AG10803 (cell line): Measurements from ENCODE around the gene TUT1.
"Not testable (repeated sequence)": the region's sequence is repeated elsewhere in the genome, so short reads cannot be mapped to it uniquely, and the experiment has no call there.

ENCODE experiments used
- DNase-seq: peaks from one replicate; pipeline ENCODE4 v3.0.0; 2010; ENCODE audit warnings: low read depth
- H3K4me3 ChIP-seq: 2 replicates; pipeline ENCODE4 v1.5.1; 2011; ENCODE audit warnings: mild to moderate bottlenecking, low read length, control low read depth
- TF ChIP-seq, protein P1 (sequence below): conservative IDR thresholded peaks from 2 replicates; pipeline ENCODE4 v1.5.1; 2011; ENCODE audit warnings: mild to moderate bottlenecking, low read length, control low read depth, inconsistent platforms

TUT1 gene

GRCh38 chr11:62567018-62567633 lies 24.2 kb downstream of the TUT1 start:
- no peak overlapping the region for H3K4me3 ChIP-seq
- no peak for DNase-seq
- TF ChIP-seq, protein P1, sequence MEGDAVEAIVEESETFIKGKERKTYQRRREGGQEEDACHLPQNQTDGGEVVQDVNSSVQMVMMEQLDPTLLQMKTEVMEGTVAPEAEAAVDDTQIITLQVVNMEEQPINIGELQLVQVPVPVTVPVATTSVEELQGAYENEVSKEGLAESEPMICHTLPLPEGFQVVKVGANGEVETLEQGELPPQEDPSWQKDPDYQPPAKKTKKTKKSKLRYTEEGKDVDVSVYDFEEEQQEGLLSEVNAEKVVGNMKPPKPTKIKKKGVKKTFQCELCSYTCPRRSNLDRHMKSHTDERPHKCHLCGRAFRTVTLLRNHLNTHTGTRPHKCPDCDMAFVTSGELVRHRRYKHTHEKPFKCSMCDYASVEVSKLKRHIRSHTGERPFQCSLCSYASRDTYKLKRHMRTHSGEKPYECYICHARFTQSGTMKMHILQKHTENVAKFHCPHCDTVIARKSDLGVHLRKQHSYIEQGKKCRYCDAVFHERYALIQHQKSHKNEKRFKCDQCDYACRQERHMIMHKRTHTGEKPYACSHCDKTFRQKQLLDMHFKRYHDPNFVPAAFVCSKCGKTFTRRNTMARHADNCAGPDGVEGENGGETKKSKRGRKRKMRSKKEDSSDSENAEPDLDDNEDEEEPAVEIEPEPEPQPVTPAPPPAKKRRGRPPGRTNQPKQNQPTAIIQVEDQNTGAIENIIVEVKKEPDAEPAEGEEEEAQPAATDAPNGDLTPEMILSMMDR = no peak

GRCh38 chr11:62566247-62566646 lies 25.1 kb downstream of the TUT1 start:
- no peak overlapping the region for H3K4me3 ChIP-seq
- TF ChIP-seq, protein P1 = no peak
- DNase-seq = no peak

DNA sequence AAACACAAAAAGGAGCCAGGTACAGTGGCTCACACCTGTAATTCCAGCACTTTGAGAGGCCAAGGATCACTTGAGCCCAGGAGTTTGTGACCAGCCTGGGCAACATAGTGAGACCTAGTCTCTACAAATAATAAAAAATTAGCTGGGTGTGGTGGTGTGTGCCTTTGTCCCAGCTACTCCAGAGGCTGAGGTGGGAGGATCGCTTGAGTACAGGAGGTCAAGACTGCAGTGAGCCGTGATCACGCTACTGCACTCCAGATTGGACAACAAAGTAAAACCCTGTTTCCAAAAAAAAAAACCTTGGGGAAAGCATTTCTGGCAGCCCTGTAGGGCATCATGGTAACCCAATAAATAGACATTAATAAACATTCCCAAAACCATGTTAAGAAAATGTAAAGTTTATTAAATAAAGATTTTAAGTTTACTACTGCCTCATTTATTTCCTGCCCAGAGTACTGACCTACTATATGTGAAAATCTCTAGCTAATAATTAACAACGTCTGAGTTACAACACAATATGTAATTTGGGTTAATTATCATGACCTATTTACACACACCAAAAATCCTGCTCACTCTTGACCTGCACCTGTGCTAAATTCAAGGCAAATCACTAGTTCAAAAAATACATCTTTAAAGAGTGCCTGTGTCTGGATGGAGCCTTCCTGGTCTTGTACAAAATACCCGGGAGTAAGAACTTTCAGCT lies 26.1 kb downstream of the TUT1 start:
- no peak for DNase-seq
- no peak overlapping the region for H3K4me3 ChIP-seq
- TF ChIP-seq, protein P1 = no peak

- H3K4me3 ChIP-seq, DNase-seq: not testable (repeated sequence)
Measured at GRCh38 chr11:62561677-62562230, 29.6 kb downstream of the TUT1 start.

DNA sequence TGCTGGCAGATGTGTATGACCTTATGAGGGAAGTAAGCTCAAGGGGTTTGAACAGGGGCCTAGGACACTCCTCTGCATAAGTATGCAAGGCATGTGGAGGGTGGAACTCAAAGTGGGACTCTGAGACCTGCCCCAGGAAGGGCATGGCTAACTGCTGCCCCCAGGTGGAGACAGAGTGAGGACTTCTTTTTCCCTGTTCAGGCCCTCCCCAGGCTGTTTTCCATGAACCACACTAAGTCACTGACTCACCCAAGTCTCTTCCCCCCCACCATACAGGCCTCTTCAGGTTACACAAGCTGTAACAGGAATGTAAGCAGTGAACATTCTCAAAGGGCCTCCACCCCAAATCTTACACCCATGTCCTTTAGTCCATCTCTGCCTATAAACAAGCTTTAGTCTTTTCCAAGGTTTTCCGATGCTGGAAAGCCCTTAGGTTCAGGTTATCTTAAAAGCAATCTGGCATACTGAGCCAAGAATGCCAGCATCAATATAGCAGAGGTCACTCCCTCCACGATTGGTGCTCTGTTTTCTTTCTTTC lies 30.7 kb downstream of the TUT1 start:
- TF ChIP-seq, protein P1 = peak; percentile 95
- peak; percentile 99 for DNase-seq
- H3K4me3 ChIP-seq = no peak overlapping the region

GRCh38 chr11:62559626-62560025 lies 31.7 kb downstream of the TUT1 start:
- not testable (repeated sequence) for H3K4me3 ChIP-seq, DNase-seq

DNA sequence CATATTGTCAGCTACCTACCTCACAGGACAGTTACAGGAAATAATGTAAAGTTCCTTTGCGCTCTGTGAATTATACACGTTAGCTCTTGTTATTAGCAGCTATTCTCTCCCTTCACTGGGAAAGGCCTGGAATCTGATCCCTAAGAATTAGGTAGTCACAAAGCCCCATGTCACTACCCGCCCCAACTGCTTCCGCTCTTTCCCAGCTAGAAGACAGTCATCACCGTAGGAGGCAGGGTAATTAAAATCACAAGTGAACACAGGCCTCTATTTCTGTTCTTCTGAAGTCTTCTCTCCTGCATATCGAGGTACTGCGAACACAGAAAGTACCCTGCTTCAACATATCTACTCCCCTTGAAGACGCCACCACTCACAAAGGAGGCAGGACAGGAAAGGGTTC lies 32.1 kb downstream of the TUT1 start:
- DNase-seq = no peak
- TF ChIP-seq, protein P1 = no peak
- H3K4me3 ChIP-seq = no peak overlapping the region

GRCh38 chr11:62558669-62559068 lies 32.7 kb downstream of the TUT1 start:
- TF ChIP-seq, protein P1 = no peak
- DNase-seq = no peak

More at GRCh38 chr11:62558669-62559068, 32.7 kb downstream of the TUT1 start:
- no peak overlapping the region for H3K4me3 ChIP-seq
